Fibroblast of skin of back (primary cell): ENCODE results near the gene CHST3.
A peak's percentile ranks its signal among the peaks of the same experiment; 100 is the strongest.
"Not testable (repeated sequence)": the region's sequence is repeated elsewhere in the genome, so short reads cannot be mapped to it uniquely, and the experiment has no call there.

ENCODE experiments used
- DNase-seq: peaks from one replicate; pipeline ENCODE4 v3.0.0-alpha.2; 2013

Gene CHST3

GRCh38 chr10:72032409-72033162, 68.4 kb downstream of the CHST3 start:
- not testable (repeated sequence) for DNase-seq

GRCh38 chr10:72034040-72034499, 69.9 kb downstream of the CHST3 start:
- no peak for DNase-seq

- no peak for DNase-seq
Observed at GRCh38 chr10:72034761-72035160, 70.6 kb downstream of the CHST3 start.

GRCh38 chr10:72035252-72035887, 71.2 kb downstream of the CHST3 start:
- DNase-seq, result no peak

- DNase-seq, result no peak
Observed at GRCh38 chr10:72037266-72037665, 73.1 kb downstream of the CHST3 start.

- DNase-seq, result no peak
Observed at GRCh38 chr10:72037811-72038210, 73.6 kb downstream of the CHST3 start.

GRCh38 chr10:72038458-72039001, 74.3 kb downstream of the CHST3 start:
- DNase-seq, result peak; percentile 47

GRCh38 chr10:72039377-72039776, 75.2 kb downstream of the CHST3 start:
- no peak for DNase-seq

GRCh38 chr10:72041491-72041890, 77.3 kb downstream of the CHST3 start:
- no peak for DNase-seq

GRCh38 chr10:72043016-72043834, 79.0 kb downstream of the CHST3 start:
- no peak for DNase-seq

GRCh38 chr10:72044417-72045041, 80.3 kb downstream of the CHST3 start:
- DNase-seq, result no peak

- DNase-seq, result no peak
Observed at GRCh38 chr10:72045586-72045985, 81.4 kb downstream of the CHST3 start.

GRCh38 chr10:72048450-72049124, 84.4 kb downstream of the CHST3 start:
- peak; percentile 88 for DNase-seq

- no peak for DNase-seq
Observed at GRCh38 chr10:72049472-72049871, 85.3 kb downstream of the CHST3 start.

- DNase-seq, result no peak
Observed at GRCh38 chr10:72049969-72050781, 86.0 kb downstream of the CHST3 start.

- no peak for DNase-seq
Observed at GRCh38 chr10:72050873-72051272, 86.7 kb downstream of the CHST3 start.

GRCh38 chr10:72053690-72054089, 89.5 kb downstream of the CHST3 start:
- DNase-seq, result no peak

GRCh38 chr10:72056113-72056512, 91.9 kb downstream of the CHST3 start:
- no peak for DNase-seq

- DNase-seq, result no peak
Observed at GRCh38 chr10:72056932-72057751, 92.9 kb downstream of the CHST3 start.

- DNase-seq, result no peak
Observed at GRCh38 chr10:72058347-72058898, 94.2 kb downstream of the CHST3 start.
